H1 (cell line): ENCODE results near the gene LPCAT3. TPM values are rescaled to one million over a fixed set of nuclear protein-coding genes. Genes with fewer than 3 reads are reported as not detected.

Experiments used
- BACH1 ChIP-seq: IDR thresholded peaks from 2 replicates; pipeline ENCODE4 v1.6.1; 2012; ENCODE audit warnings: low read length, improper control_type of control experiment
- EGR1 ChIP-seq: IDR thresholded peaks from 2 replicates; pipeline ENCODE4 v1.6.1; 2011; ENCODE audit warnings: low read depth, low read length, borderline replicate concordance
- EP300 ChIP-seq, 2 experiments: IDR thresholded peaks; 1 replicate in 1 of 2; 2 replicates in 1 of 2; pipeline ENCODE4 v1.6.1; 2011 to 2012; ENCODE audit warnings: low read depth in 2 of 2, low read length in 2 of 2, mild to moderate bottlenecking in 2 of 2, borderline replicate concordance in 1 of 2, inconsistent platforms in 1 of 2, moderate library complexity in 1 of 2
- SP2 ChIP-seq: IDR thresholded peaks from 2 replicates; pipeline ENCODE4 v1.6.1; 2012; ENCODE audit warnings: mild to moderate bottlenecking, low read length, inconsistent platforms
- polyA plus RNA-seq, 7 experiments: library from polyadenylated mRNA; depleted of rRNA in 3 of 7; stranded (reverse) in 5 of 7; unstranded in 2 of 7; fragments of >200 nt in 5 of 7; fragments of 200-250 nt in 2 of 7; gene quantifications; 1 replicate in 5 of 7; 2 replicates in 1 of 7; 4 replicates in 1 of 7; pipeline versions ENCODE4 v1.2.1 to v1.2.3, GENCODE V29; 2011 to 2013; ENCODE audit warnings: missing spikeins in 2 of 7, mixed read lengths in 2 of 7
- total RNA-seq: library from RNA; stranded (reverse); fragmentation: NEBNext Ultra II Directional; extraction: Animal tissue kit (Norgen Biotek cat#: 25700); gene quantifications from 2 replicates; pipeline ENCODE4 v1.2.1, GENCODE V29; 2021

Gene LPCAT3
- total and polyA plus RNA-seq, 2 of the 8 experiments (the other 6 are each of a cell fraction or from before 2014, with no cell fraction given), result 55.8 to 70.4 TPM

- no peak for TF ChIP-seq EP300 (IDR thresholded peaks at IDR 0.05; ENCODE audit: borderline replicate concordance in 1 of 2, low read depth in 2 of 2, low read length in 2 of 2)
- TF ChIP-seq EGR1, result no peak
- no peak for TF ChIP-seq BACH1
- TF ChIP-seq SP2, result no peak
Measured at GRCh38 chr12:7016958-7017571, 1.2 kb downstream of the LPCAT3 start (continued).
